ENCODE measurements around the gene SOX6.
"Not testable (repeated sequence)": the region's sequence is repeated elsewhere in the genome, so short reads cannot be mapped to it uniquely, and the experiment has no call there.

The SOX6 gene

GRCh38 chr11:16356057-16356760 lies at the start of gene SOX6:
TSS of gene SOX6 (minus strand) at chr11:16356546. CDS start at chr11:16341248, 15,298 bp downstream.
- no peak for DNase-seq

GRCh38 chr11:16404781-16405285 lies 48.5 kb upstream of the SOX6 start:
- no peak for DNase-seq

DNA sequence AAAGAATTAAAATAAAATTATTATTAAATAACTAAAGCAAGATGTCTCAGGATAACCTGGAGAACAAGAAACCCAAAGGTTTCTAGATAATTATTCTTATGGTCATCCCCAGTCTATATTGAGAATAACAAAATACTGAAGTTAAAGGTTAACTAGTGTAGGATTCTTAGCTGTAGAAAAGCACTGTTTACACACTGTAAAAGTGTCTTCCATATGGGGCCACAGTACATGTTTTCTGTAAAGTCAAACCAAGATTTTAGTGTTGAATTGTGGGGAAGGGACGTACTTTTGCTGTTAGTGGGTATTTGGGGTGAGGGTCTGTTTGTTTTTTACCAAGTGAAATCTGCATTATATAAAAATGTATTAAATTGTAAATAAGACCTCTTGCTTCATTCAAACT lies 47.5 kb upstream of the SOX6 start:
- no peak for DNase-seq

DNA sequence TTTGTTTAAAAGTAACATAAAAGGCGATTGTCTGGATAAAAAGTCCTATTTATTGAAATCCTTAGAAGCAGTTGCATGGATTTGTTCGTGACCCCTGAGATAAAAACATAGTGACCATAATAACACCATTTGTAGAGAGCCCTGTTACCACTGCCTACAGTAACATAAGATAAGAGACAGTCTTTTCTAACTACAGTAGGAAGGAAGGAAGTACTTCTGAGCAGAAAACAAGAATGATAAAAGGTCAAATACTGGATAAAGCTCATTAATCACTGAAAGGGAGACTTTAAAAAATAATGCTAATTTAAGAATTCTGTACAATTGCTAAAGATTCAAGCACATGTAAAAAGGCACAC lies 47.1 kb upstream of the SOX6 start:
- DNase-seq = no peak

DNA sequence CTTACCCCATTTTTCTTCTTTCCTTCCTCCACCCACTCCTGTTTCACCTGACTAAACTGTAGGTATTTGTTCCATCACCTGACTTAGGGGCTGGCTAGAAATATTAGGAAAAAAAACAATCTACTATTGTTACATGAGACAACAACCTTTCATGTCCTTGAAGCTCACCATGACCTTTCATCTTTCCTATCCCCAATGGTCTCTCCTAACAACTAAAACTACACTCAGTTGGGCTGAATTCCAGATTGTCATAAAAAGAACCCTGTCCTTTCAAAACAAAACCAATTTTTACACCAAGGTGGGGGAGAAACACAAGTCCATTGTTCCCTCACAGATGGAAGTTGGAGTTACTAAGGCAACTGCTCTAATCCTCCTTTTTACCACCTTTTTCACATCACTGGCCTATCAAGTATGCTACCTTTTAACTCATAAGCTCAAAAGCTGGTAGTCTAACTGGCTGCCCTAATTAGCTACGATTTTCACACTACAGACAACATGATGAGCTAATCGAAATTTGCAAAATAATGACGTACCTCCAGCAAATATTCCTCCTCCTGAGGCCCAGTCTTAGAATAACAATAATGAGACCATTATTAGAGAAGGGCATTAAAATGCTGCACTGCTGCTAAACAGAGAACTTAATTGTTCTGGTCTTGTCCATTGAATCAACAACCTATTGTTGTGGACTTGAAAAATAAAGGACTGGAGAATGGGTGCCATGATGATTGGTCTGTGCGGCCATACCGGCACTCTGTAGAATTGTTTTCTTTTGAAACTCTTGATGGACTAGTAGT lies 46.5 kb upstream of the SOX6 start:
- no peak for DNase-seq

- no peak for DNase-seq
Observed at GRCh38 chr11:16397390-16397789, 41.0 kb upstream of the SOX6 start.

DNA sequence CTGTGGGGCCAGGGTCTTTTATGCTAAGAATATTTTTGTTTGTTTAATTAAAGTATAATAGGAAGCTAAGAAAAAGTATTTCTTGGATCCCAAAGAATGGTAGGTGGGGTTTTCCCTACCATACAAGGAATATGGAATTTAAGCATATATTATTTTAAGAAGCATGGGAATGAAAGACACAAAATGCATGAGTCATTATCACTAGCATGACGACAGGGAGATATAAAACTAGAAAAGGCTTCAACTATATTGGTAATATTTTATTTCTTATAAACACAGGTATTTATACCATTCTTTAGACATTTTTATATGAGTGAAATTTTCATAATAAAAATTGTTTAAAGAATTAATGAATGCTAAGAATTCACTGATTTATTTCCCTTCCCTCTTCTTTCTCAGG lies 39.3 kb upstream of the SOX6 start:
- no peak for DNase-seq

- DNase-seq = no peak
Observed at GRCh38 chr11:16394947-16395346, 38.6 kb upstream of the SOX6 start.

DNA sequence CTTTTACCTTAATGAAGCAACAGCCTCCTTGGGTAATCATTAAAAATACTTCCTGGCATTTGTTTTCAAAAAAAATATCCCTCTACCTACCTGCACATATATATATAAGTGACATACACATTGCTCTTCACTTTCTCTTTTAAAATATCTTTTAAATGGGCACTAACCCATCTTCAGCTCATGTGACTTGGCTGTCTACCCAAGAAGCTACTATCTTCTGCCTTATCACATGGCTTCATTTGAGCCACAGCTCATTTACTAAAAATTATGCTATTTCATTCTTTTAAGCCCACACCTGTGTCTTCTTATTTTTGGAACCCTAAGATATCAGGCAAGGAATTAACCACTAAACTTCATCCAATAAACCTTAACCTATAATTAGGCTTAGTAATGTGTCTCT lies 37.0 kb upstream of the SOX6 start:
- no peak for DNase-seq

GRCh38 chr11:16392616-16393015 lies 36.3 kb upstream of the SOX6 start:
- no peak for DNase-seq

GRCh38 chr11:16390826-16391225 lies 34.5 kb upstream of the SOX6 start:
- DNase-seq = not testable (repeated sequence)

- DNase-seq = no peak
Observed at GRCh38 chr11:16385099-16385498, 28.8 kb upstream of the SOX6 start.

- no peak for DNase-seq
Observed at GRCh38 chr11:16382638-16383380, 26.5 kb upstream of the SOX6 start.

DNA sequence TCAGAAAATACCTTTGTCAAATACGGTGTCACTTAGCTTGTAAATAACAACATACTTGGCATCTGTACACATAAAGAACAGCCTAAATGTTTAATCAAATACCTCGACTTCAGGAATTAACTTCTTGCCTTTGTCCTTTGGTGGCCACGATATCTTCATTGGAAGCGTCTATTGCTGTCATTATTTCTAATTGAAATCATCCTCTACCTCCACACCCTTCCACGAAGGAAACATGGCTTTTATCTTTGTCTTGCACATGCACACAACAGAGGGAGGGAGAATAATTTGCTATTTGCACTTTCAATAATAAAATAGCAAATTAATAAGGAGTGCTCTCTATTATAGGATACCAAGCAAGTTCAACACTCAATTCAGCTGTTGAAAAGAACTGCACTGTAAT lies 25.8 kb upstream of the SOX6 start:
- DNase-seq = no peak

DNA sequence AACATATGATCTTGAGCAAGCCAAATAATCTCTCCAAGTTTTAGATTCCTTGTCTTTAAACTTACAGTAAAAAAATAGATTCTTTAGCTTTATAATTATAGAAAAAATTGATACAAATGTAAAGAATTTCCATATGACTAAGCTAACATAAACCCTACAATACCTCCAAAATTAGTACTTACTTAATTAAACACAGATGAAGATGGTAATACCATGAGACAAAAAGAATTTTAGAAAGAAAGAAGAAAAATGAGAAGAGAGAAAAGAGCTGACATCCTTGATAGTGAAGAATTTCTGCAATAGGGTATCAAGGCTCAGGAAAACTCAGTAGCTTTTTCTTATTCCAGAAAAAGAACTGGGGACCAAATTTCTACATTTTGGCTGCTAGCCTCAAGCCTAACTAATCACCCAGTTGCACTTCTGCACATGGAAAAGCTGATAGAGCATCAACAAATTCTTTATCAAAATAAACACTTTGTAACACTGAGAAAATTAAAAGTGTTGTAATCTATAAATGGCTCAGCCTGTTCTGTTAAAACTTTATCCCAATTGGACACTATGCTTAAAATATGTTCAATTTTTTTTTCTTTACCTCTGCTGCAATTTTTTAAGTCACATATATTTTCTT lies 24.7 kb upstream of the SOX6 start:
- DNase-seq = no peak

DNA sequence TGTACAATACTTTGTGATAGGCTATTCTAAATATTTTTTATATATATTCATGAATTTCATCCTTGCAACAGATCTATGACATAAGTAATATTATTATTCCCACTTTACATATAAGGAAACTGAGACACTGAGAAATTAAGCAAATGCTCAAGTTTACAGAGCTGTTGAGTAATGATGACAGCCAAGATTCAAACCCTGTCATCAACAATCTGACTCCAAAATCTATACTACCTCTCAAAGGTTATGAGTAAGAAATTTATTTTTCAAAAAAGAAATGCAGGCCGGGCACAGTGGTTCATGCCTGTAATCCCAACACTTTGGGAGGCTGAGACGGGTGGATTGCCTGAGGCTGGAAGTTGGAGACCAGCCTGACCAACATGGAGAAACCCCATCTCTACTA lies 22.6 kb upstream of the SOX6 start:
- no peak for DNase-seq

GRCh38 chr11:16377746-16378145 lies 21.4 kb upstream of the SOX6 start:
- no peak for DNase-seq

DNA sequence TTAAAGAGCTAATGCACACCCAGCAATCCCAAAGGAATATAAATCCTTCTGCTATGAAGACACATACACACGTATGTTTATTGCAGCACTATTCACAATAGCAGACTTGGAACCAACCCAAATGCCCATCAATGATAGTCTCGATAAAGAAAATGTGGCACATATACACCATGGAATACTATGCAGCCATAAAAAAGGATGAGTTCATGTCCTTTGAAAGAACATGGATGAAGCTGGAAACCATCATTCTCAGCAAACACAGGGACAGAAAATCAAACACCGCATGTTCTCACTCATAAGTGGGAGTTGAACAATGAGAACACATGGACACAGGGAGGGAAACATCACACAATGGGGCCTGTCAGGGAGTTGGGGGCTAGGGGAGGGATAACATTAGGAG lies 19.3 kb upstream of the SOX6 start:
- not testable (repeated sequence) for DNase-seq

- DNase-seq = no peak
Observed at GRCh38 chr11:16373768-16374167, 17.4 kb upstream of the SOX6 start.

DNA sequence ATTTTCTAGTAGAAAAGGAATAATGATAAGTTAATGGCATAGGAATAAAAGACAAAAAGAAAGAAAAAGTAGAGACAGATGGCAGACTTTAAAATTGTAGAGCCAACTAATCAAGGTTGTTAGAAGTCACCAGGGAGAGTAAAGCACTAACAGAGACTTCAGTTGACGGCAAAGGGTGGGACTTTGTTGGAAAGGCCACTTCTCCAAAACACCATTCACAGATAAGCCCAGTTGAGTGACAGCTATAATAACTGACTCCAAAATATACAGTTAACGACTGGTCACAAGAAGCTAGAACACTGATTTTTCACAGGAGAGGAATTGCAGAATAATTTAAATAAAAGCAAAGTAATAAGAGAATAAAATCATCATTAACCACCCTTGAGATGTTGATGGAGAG lies 16.0 kb upstream of the SOX6 start:
- DNase-seq = no peak

DNA sequence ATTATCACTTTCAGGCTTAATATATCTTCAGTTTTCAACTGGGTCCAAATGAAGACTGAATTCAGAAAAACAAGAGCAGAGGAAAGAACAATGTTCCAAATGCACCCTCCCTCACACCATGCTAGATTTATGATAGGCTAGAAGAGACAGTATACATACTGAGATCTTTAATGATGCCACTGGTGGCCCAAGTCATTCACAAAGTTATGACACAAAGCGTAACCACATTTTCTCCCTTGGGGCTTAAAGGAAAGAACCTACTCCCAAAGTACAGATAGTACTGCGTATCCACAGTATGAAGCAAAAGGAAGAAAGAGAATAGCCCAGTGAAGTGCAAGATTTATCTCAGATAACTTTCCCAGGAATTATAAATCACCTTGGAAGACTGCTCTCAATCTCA lies 10.9 kb upstream of the SOX6 start:
- DNase-seq = no peak

DNA sequence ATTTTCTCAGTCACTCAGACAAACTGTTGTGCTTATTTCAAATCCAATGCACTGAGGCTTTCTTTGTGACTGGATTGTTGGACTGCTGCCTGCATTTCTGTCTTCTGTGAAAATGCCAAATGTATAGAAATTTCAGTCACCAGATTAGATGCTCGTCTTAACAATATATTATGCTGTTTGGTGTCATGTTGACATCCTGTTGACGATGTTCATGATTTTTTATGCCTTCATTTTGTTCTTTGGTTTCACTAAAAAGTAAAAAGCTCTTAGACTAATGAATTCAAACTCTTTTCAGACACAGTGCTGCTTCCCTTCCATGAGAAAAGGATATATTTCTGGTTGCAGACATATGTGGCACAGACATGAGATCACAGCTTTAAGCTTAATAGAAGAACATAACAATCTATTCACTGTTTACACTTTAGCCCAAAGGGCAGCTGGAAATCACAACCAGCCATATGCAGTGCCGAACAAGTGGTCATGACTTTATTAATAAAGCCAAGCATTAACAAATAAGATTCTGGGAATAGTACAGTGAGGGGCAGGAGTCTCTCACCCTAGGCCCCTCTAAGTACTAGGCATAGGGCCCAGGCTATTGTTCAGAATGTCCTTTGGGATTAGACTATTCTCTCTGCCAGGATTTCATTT lies 9.4 kb upstream of the SOX6 start:
- no peak for DNase-seq

DNA sequence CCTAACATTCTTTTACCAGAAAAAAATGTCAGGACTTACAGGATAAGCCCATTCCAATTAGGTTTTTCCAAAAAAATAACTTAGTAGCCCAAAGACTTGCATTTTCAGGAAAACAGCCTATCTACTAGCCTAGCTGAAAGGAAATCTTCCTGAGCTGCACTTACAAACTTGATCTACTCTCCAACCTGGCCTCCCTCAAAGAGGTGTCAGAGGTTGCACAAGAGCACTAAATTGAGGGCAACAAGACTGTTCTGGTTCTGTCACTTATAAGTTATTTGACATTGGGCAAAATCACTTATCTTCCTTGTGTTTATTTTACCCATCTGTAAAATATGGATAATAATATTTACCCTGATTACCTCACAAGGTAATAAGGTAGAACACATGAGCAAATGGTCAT lies 7.9 kb upstream of the SOX6 start:
- no peak for DNase-seq
